LNCaP clone FGC (cell line): ENCODE results near the gene AQP5.
"Not testable (repeated sequence)": the region's sequence is repeated elsewhere in the genome, so short reads cannot be mapped to it uniquely, and the experiment has no call there.

ENCODE experiments used
- DNase-seq: peaks from one replicate; pipeline ENCODE4 v3.0.0-alpha.2; 2011; ENCODE audit warnings: low read depth
- H3K4me3 ChIP-seq: 2 replicates; pipeline ENCODE4 v1.5.1; 2011; ENCODE audit warnings: mild to moderate bottlenecking, low read depth, low read length, control low read depth
- CTCF ChIP-seq: IDR thresholded peaks from 2 replicates; pipeline ENCODE4 v1.5.1; 2012; ENCODE audit warnings: mild to moderate bottlenecking; ENCODE audit not compliant: control insufficient read depth, insufficient read depth; ENCODE audit errors: extremely low read depth

Gene AQP5

GRCh38 chr12:49980501-49981349, 19.1 kb downstream of the AQP5 start:
- no peak overlapping the region for H3K4me3 ChIP-seq
- TF ChIP-seq CTCF, result no peak
- no peak for DNase-seq

DNA sequence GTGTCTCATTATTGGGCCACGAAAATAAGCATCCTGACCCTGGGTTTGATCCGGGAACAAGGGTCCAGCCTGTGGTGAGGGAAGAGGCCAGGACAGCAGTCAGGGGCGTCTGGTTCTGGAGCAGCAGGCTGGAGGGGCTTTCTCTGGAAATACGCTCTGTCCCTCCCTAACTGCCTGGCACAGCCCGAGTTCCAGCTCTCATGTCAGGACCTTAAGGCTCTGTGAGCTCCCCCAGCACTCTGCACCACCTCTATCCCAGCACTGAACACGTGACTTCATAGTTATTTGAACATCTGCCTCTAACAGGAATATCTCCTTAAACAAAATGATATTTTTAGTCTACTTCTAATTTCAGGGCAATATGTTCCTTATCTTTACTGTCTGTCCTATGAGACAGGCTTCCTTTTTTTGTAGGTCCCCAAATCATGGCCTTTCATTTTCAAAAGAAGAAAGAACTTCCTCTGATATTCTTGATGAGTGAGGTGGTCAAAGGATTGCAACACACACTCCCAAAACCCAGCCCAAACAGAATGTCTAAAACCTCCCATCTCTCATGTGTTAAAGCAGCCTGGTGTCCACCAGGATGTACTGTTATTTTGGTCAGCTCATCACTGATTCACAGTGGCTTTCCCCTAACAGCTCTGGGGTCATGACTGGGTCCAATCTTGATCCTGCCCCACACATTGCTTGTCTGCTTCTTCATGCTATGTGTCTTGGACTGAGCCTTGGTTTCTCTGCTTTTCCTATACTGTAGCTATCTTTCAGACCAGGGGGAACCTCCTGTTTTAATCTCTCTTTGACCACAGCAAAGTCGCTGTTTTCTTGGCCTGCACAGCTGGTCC, 20.8 kb downstream of the AQP5 start:
- DNase-seq, result no peak
- TF ChIP-seq CTCF, result no peak
- no peak overlapping the region for H3K4me3 ChIP-seq

GRCh38 chr12:49983892-49984291, 22.2 kb downstream of the AQP5 start:
- H3K4me3 ChIP-seq, result no peak overlapping the region
- no peak for TF ChIP-seq CTCF
- no peak for DNase-seq

DNA sequence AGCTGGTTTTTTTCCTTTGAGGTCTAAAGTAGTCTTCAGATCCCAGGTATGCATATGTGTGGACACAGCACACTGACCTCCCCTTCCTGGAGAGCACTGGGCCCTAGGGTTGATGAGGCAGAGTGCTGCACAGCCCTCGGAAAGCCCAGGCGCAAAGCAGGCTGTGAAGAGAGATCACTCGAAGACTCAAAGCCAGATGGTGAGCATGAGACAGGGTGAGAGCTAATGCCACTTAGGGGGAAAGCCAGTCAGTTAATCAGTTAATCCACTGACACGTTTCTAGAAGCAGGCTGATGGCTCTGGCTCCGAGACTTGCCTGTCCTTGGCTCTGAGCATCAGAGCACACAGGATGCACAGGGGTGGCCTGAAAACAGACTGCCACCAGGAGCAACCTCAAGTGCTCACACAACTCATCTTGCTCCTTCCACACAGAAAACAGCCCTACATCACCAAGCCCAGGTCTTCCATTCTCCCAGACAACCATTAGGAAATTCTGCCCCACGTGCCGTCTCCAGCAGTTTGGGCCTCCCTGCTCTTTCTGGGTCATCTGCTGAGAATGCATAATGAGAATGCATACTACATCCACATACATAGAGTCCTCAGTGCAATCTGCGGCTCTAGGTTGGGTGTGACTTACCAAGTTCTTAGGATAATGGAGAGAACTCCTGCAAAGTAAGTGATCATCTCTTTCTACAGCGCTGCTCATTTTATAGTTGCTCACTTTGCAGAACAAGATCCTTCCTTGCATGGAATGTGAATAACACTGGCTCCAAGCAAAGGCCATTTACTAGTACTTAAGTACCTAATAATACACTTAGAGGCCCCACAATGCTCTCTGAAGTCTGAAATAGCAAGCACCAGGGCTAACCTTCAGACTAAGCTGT, 23.0 kb downstream of the AQP5 start:
- TF ChIP-seq CTCF, result no peak
- no peak overlapping the region for H3K4me3 ChIP-seq
- no peak for DNase-seq

DNA sequence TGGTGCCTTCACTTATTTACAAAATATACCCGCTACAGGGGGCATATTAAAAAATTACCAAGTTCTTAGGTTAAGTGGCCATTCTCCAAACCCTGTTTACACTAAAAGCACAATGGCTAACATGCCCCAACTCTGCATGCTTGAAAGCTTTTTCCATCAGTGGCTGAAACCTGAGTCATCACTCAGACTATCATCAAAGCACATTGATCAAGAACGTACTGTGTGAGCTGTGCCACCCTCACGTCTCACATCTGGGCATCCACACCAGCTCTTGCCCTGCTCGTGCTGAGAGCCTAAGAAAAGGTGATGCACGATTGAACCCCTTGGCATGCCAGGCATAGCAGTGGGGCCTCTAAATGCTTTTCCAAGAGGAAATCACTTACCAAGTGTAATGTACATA, 24.3 kb downstream of the AQP5 start:
- no peak for DNase-seq

GRCh38 chr12:49986476-49986875, 24.8 kb downstream of the AQP5 start:
- not testable (repeated sequence) for DNase-seq, H3K4me3 ChIP-seq

More for the DNA sequence above, 24.3 kb downstream of the AQP5 start:
- no peak overlapping the region for H3K4me3 ChIP-seq
- TF ChIP-seq CTCF, result no peak
